HCT116 (cell line): ENCODE data around the gene NME9. TPM values are rescaled to one million over a fixed set of nuclear protein-coding genes. Genes with fewer than 3 reads are reported as not detected.

Source experiments
- ATAC-seq: fragments of 200-7000 bp; cut with Tn5 transposase; 2 replicates; pipeline ENCODE4 v1.9.1; 2020; ENCODE audit warnings: mild to moderate bottlenecking, moderate library complexity
- BruUV-seq: library from RNA; stranded (reverse); fragments of 400-500 nt; replicated peaks from 2 replicates; lab custom pipeline; 2021; lab: Mats Ljungman, UMichigan
- CTCF ChIA-PET: fragments of 300-600 bp; sonication (Branson Sonifier 250); formaldehyde crosslinking; loops from one replicate; lab custom pipeline; 2021; ENCODE audit warnings: antibody characterized with exemption; lab: Charles Lee
- POLR2A ChIA-PET: fragments of 300-600, 350-600 bp; sonication (Branson Sonifier 250); formaldehyde crosslinking; loops from one replicate; lab custom pipeline; 2021; ENCODE audit warnings: antibody characterized with exemption; lab: Charles Lee
- RAD21 ChIA-PET, 2 experiments: fragments of 300-600 bp; sonication (Branson Sonifier 250); formaldehyde crosslinking; loops; one replicate each; lab custom pipeline; 2023; ENCODE audit warnings: low total read pairs in 2 of 2; ENCODE audit not compliant: uncharacterized antibody in 2 of 2, unreplicated experiment in 2 of 2, low non-redundant PET in 1 of 2; lab: Charles Lee
- DNase-seq: peaks from one replicate; pipeline ENCODE4 v3.0.0-alpha.2; 2010; ENCODE audit warnings: low read depth, low spot score
- H2AFZ ChIP-seq: fragments of 200-600 bp; shearing (Covaris generic), sonication (generic); 2 replicates; pipeline ENCODE4 v1.6.1; 2017; ENCODE audit warnings: low read depth, mixed run types, mixed read lengths, antibody characterized with exemption, low read length; ENCODE audit not compliant: poor library complexity, severe bottlenecking
- H3K27ac ChIP-seq: 2 replicates; pipeline ENCODE4 v1.5.1; 2012; ENCODE audit warnings: low read depth, low read length
- H3K27me3 ChIP-seq: fragments of 200-600 bp; sonication (generic); 2 replicates; pipeline ENCODE4 v1.6.1; 2016; ENCODE audit warnings: mixed run types, low read length, mixed read lengths; ENCODE audit not compliant: insufficient read depth
- H3K36me3 ChIP-seq, 2 experiments: fragments of 200-500 bp in 1 of 2; fragments of 200-600 bp in 1 of 2; sonication (Bioruptor generic) in 1 of 2; sonication (generic) in 1 of 2; 2 replicates each; pipeline versions ENCODE4 v1.5.1 to v1.6.1; 2014 to 2016; ENCODE audit warnings: low read length in 2 of 2, inconsistent platforms in 1 of 2, mixed read lengths in 1 of 2, mixed run types in 1 of 2; ENCODE audit not compliant: insufficient read depth in 2 of 2, control insufficient read depth in 1 of 2
- H3K4me1 ChIP-seq, 2 experiments: fragments of 200-600 bp in 1 of 2; sonication (generic) in 1 of 2; 2 replicates each; pipeline versions ENCODE4 v1.5.1 to v1.6.1; 2012 to 2017; ENCODE audit warnings: low read length in 2 of 2, inconsistent platforms in 1 of 2, mild to moderate bottlenecking in 1 of 2, mixed read lengths in 1 of 2, mixed run types in 1 of 2, moderate library complexity in 1 of 2; ENCODE audit not compliant: insufficient read depth in 2 of 2, control insufficient read depth in 1 of 2
- H3K4me2 ChIP-seq: fragments of 200-600 bp; sonication (generic); 2 replicates; pipeline ENCODE4 v1.6.1; 2017; ENCODE audit warnings: mixed run types, low read length, mixed read lengths
- H3K4me3 ChIP-seq, 2 experiments: fragments of 200-600 bp in 1 of 2; sonication (generic) in 1 of 2; replicated peaks in 1 of 2; 2 replicates each; pipeline ENCODE4 v1.5.1; 2011 to 2016; ENCODE audit warnings: low read length in 2 of 2, control low read depth in 1 of 2, low read depth in 1 of 2, mild to moderate bottlenecking in 1 of 2, mixed read lengths in 1 of 2, mixed run types in 1 of 2
- H3K79me2 ChIP-seq: fragments of 200-600 bp; sonication (generic); 2 replicates; pipeline ENCODE4 v1.6.1; 2017; ENCODE audit warnings: mild to moderate bottlenecking, mixed run types, low read length, moderate library complexity, mixed read lengths; ENCODE audit not compliant: insufficient read depth
- H3K9ac ChIP-seq: fragments of 200-600 bp; sonication (generic); 2 replicates; pipeline ENCODE4 v1.6.1; 2016; ENCODE audit warnings: low read length, mixed read lengths
- H3K9me2 ChIP-seq: fragments of 200-600 bp; sonication (generic), shearing (Covaris generic); 2 replicates; pipeline ENCODE4 v1.6.1; 2017; ENCODE audit warnings: mixed run types, mild to moderate bottlenecking, moderate library complexity; ENCODE audit not compliant: insufficient read depth
- H3K9me3 ChIP-seq, 2 experiments: fragments of 200-500 bp in 1 of 2; fragments of 200-600 bp in 1 of 2; sonication (Bioruptor generic) in 1 of 2; sonication (generic) in 1 of 2; 2 replicates each; pipeline ENCODE4 v1.6.1; 2014 to 2017; ENCODE audit warnings: low read length in 2 of 2, mixed read lengths in 2 of 2, inconsistent platforms in 1 of 2, low read depth in 1 of 2, mild to moderate bottlenecking in 1 of 2, mixed run types in 1 of 2, moderate library complexity in 1 of 2; ENCODE audit not compliant: control insufficient read depth in 1 of 2, insufficient read depth in 1 of 2
- H4K20me1 ChIP-seq: fragments of 200-600 bp; sonication (generic), shearing (Covaris generic); 2 replicates; pipeline ENCODE4 v1.6.1; 2017; ENCODE audit warnings: mixed run types, mild to moderate bottlenecking, moderate library complexity; ENCODE audit not compliant: insufficient read depth
- CEBPB ChIP-seq: IDR thresholded peaks from 2 replicates; pipeline ENCODE4 v1.6.1; 2012; ENCODE audit warnings: low read depth
- ELF1 ChIP-seq: IDR thresholded peaks from 2 replicates; pipeline ENCODE4 v1.6.1; 2012; ENCODE audit warnings: low read depth, borderline replicate concordance
- POLR2A ChIP-seq: IDR thresholded peaks from 2 replicates; pipeline ENCODE4 v1.7.0; 2011; ENCODE audit warnings: borderline replicate concordance; ENCODE audit not compliant: insufficient read depth, insufficient read length; ENCODE audit errors: extremely low read depth
- POLR2AphosphoS5 ChIP-seq: IDR thresholded peaks from 2 replicates; pipeline ENCODE4 v1.6.1; 2011; ENCODE audit warnings: mild to moderate bottlenecking, low read depth, low read length, moderate library complexity
- SIN3A ChIP-seq: IDR thresholded peaks from 2 replicates; pipeline ENCODE4 v1.6.1; 2012; ENCODE audit warnings: low read depth
- SRF ChIP-seq: IDR thresholded peaks from 2 replicates; pipeline ENCODE4 v1.6.1; 2012; ENCODE audit warnings: low read depth
- YY1 ChIP-seq: IDR thresholded peaks from 2 replicates; pipeline ENCODE4 v1.6.1; 2011; ENCODE audit warnings: low read length, low read depth, moderate library complexity, mild to moderate bottlenecking; ENCODE audit not compliant: insufficient replicate concordance; ENCODE audit errors: extremely low read depth
- ZFX ChIP-seq: fragments of 450-650 bp; IDR thresholded peaks from 2 replicates; pipeline ENCODE4 v1.6.1; 2017
- intact Hi-C: fragments of 100-400 bp; cut with micrococcal nuclease; formaldehyde crosslinking; loops from 2 replicates; pipeline ENCODE4 v1.10.0; 2022
- total RNA-seq: library from RNA; stranded (reverse); gene quantifications from one replicate; pipeline ENCODE4 v1.2.1, GENCODE V29; 2021; ENCODE audit not compliant: unreplicated experiment
- TF ChIP-seq, protein P1 (sequence below): IDR thresholded peaks from 2 replicates; pipeline ENCODE4 v1.6.1; 2012

The NME9 gene
- total RNA-seq, 1 experiment from 2014 or later: 0.79 TPM

DNA sequence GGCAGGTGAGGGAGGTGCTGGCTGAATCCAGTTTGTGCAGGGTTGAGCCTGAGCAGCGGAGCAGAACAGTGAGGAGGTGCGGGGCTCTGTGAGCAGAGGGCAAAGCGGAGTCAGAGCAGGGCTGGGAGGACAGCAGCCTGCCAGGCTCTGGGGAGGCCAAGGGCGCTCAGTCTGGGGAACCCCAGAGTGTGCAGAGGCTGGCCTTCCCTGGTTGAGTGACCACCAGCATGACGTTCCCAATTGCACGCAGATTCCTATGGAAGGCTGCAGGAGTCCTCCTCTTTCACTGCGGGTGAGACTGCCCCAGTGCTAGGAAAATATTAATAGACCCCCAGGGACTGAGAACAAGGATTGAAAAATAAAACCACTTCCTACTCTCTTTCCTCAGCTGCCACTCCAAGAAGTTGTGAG lies 31.9 kb upstream of the NME9 start:
- no peak overlapping the region for H3K4me2 ChIP-seq
- no peaks in the 10 kb centered on the region for H3K79me2 ChIP-seq
- H4K20me1 ChIP-seq: no peaks in the 10 kb centered on the region
- DNase-seq (no peak), ATAC-seq (no peak)
- no peaks in the 10 kb centered on the region for H3K27me3 ChIP-seq
- CTCF ChIA-PET: no interaction called here
- no TSS peak for BruUV-seq
- H3K9ac ChIP-seq: no peak overlapping the region
- H2AFZ ChIP-seq: no peak overlapping the region
- intact Hi-C loops: no loop called here
- no peak overlapping the region for H3K27ac ChIP-seq
- no peaks in the 10 kb centered on the region for H3K4me1 ChIP-seq
- H3K36me3 ChIP-seq: no peaks in the 10 kb centered on the region
- no peak overlapping the region for H3K4me3 ChIP-seq
- H3K9me3 ChIP-seq: no peaks in the 10 kb centered on the region
- TF ChIP-seq YY1 (no peak), CEBPB (no peak), POLR2A (no peak), ZFX (no peak), SIN3A (no peak), SRF (no peak), POLR2AphosphoS5 (no peak)
- TF ChIP-seq, protein P1, sequence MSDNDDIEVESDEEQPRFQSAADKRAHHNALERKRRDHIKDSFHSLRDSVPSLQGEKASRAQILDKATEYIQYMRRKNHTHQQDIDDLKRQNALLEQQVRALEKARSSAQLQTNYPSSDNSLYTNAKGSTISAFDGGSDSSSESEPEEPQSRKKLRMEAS: no peak
- H3K9me2 ChIP-seq: no peaks in the 10 kb centered on the region
- RAD21 ChIA-PET: no interaction called here
- POLR2A ChIA-PET: no interaction called here

DNA sequence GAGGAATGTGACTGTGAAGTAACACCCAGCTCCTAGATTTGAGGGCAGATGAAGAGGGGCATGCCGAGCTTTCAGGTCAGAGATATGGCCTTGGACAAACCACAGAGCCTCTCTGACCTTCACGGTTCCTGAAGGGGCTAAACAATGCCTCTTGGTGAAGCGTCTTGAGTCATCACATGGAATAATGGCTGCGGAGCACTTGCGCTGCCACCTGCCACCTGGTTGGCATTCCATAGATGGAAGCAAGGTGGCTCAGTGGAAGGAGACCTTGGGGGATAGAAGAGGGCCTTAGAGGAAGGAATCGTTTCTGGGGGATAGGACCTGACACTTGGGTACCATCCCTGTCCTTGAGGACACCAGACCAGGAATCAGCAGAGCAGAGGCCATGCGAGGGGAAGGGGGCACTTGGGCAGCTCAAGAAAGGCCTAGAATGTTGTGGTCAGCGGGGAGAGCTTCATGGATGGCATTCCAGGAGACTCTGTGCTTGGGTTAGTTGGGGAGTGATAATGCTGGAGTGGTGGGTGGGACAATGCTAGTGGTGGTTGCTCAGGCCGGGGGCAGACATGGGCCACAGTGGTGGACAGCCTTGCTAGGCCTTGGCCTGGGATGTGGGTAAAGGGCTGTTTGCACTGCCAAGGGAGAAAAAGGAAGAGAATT lies 31.3 kb upstream of the NME9 start:
- H3K4me2 ChIP-seq: no peak overlapping the region
- no peaks in the 10 kb centered on the region for H3K9me2 ChIP-seq
- intact Hi-C loops: no loop called here
- H3K9ac ChIP-seq: no peak overlapping the region
- no peak for DNase-seq
- ATAC-seq: no peak
- no peaks in the 10 kb centered on the region for H3K36me3 ChIP-seq
- no peak overlapping the region for H2AFZ ChIP-seq
- H3K27me3 ChIP-seq: no peaks in the 10 kb centered on the region
- ChIA-PET POLR2A (no interaction called here), CTCF (no interaction called here), RAD21 (no interaction called here)
- H3K4me3 ChIP-seq: no peak overlapping the region
- no peaks in the 10 kb centered on the region for H3K9me3 ChIP-seq
- H4K20me1 ChIP-seq: no peaks in the 10 kb centered on the region
- no TSS peak for BruUV-seq
- H3K4me1 ChIP-seq: no peaks in the 10 kb centered on the region
- H3K27ac ChIP-seq: no peak overlapping the region
- no peak for TF ChIP-seq ELF1
- H3K79me2 ChIP-seq: no peaks in the 10 kb centered on the region
